ENCODE measurements around the gene SCLT1. TPM values are rescaled to one million over a fixed set of nuclear protein-coding genes. Genes with fewer than 3 reads are reported as not detected.

SCLT1 gene
- total RNA-seq, 2 donors from 2014 or later: 19.4 to 24.2 TPM

DNA sequence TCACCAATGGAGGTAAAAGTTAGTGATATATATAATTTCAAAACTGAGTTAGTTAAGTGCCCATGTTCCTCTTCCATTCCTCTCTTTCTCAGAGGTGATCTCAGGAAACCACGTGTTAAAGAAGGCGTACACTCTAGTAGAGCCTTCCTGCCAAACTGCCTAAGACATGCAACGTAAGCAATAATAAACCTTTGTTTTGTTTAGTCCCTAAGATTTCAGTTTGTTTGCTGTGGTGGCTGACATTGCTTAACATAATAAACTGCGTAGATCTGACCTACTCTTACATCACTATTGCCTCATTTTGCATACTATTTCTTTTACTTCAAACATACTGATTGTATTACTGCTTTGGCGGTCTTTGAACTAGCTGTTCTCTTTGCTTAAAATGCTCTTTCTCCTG is 184.6 kb downstream of the SCLT1 start:
- H3K27ac Mint-ChIP-seq: no peak overlapping the region
- H3K9me3 Mint-ChIP-seq: no peaks in the 10 kb centered on the region
- H3K27me3 Mint-ChIP-seq: no peaks in the 10 kb centered on the region
- H3K36me3 Mint-ChIP-seq (ENCODE audit: low read depth): no peaks in the 10 kb centered on the region
- peaks cover 4% of the 10 kb centered on the region for H3K4me1 Mint-ChIP-seq
- ATAC-seq (replicated peaks): no peak
- no peak overlapping the region for H3K4me3 Mint-ChIP-seq

DNA sequence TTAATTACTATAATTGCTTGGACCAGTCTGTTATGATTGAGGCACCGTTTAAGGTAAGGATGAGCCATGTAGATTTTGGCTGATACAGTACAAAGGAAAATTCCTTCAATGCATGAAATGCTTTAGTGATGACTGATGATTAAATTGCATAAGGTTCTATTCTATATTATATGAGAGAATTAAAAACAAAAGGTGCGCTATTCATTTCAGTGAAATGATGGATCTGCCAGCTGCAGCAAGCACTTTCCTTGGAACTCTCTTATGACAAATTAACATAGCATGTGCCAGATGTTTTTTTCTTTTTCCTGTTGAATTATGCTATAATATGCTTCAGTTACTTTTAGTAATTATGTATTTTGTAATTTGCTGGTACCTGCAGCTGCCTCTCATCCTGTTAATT is 185.4 kb downstream of the SCLT1 start:
- Mint-ChIP-seq H3K27ac (no peak overlapping the region), H3K4me3 (no peak overlapping the region)
- no peak for ATAC-seq (replicated peaks)

DNA sequence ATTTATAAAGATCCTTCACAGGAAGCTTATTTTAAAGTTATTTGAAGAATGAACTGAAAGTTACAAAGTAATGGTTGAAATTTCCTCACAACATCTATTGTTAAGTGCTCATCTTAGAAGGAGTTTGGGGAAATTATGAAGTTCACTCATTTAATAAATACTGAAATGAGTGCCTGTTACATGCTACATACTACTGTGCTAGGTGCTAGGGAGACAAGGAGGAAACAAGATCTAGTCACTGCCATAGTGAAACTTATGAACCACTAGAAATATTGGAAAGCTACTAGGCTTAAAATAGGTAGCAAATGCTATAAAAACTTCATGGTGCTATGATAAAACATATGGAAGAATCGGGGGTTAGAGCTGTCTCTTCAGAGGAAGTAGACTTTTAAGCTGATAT is 186.8 kb downstream of the SCLT1 start:
- H3K4me3 Mint-ChIP-seq: no peak overlapping the region
- ATAC-seq (replicated peaks): no peak
- no peaks in the 10 kb centered on the region for H3K36me3 Mint-ChIP-seq (ENCODE audit: low read depth)
- H3K27me3 Mint-ChIP-seq: no peaks in the 10 kb centered on the region
- no peak overlapping the region for H3K27ac Mint-ChIP-seq
- H3K9me3 Mint-ChIP-seq: no peaks in the 10 kb centered on the region
- peaks cover 4% of the 10 kb centered on the region for H3K4me1 Mint-ChIP-seq

More for the DNA sequence above, 185.4 kb downstream of the SCLT1 start:
- no peaks in the 10 kb centered on the region for H3K27me3 Mint-ChIP-seq
- no peaks in the 10 kb centered on the region for H3K36me3 Mint-ChIP-seq (ENCODE audit: low read depth)
- H3K4me1 Mint-ChIP-seq: peaks cover 4% of the 10 kb centered on the region
- no peaks in the 10 kb centered on the region for H3K9me3 Mint-ChIP-seq

DNA sequence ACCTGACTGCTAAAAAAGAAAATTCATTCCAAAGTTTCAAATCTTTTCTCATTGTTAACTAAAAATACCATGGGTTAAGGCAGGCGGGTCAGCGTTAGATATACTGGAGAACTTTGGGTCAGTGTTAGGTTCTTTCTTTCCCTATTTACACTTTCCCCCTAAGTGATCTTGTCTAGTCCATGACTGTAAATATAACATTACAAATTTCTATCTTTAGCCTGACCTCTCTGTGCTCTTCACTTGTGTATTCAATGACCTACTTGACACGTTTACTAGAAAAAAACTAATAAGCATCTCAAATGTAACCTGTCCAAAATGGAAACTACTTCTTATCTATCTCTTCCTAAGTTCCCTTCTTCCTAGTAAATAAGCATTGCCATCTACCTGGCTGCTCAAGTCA is 188.5 kb downstream of the SCLT1 start:
- Mint-ChIP-seq H3K27me3 (no peaks in the 10 kb centered on the region), H3K27ac (no peak overlapping the region), H3K4me1 (peaks cover 4% of the 10 kb centered on the region), H3K9me3 (no peaks in the 10 kb centered on the region), H3K4me3 (no peak overlapping the region), H3K36me3 (ENCODE audit: low read depth) (no peaks in the 10 kb centered on the region)
- ATAC-seq (replicated peaks): no peak

DNA sequence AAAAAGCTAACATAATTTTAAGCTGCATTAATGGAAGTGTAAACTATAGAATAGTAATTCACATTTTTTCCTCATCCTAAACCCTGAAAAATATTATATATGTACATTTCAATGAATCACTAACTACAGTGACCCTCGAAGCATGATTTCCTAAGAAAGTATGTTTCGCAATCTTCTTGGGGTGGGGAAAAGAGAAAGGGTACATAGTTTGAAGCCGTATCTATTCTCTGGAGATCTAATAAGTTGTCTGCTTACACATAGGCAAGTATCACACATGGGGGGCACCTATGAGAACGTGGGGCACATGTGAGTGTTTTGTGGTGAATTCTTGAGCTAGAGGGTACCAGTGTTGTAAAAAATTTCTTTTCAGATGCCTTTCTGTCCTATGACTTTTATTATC is 212.7 kb downstream of the SCLT1 start:
- ATAC-seq (replicated peaks): no peak
- no peak overlapping the region for H3K27ac Mint-ChIP-seq
- H3K36me3 Mint-ChIP-seq (ENCODE audit: low read depth): no peaks in the 10 kb centered on the region
- H3K4me1 Mint-ChIP-seq: no peaks in the 10 kb centered on the region
- H3K27me3 Mint-ChIP-seq: no peaks in the 10 kb centered on the region
- H3K4me3 Mint-ChIP-seq: no peak overlapping the region
- H3K9me3 Mint-ChIP-seq: no peaks in the 10 kb centered on the region

DNA sequence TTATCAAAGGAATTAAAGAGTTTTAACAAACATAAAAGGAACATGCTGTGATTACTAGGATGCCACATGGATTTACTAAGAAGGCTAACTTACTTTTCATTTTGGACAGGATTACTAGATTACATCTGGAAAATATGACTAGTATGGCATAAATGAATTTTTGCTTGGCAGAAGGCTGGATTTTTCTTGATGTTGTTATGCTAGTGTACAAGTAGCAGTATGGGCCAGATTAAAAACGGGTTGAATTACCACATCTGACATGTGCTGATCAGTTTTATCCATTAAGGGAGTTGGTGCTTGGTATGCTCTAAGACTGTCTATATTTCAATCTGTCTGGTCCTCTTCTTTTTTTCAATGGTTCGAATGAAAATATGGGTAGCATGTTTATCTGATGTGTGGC is 213.4 kb downstream of the SCLT1 start:
- H3K27ac Mint-ChIP-seq: no peak overlapping the region
- no peak for ATAC-seq (replicated peaks)
- peaks cover 5% of the 10 kb centered on the region for H3K36me3 Mint-ChIP-seq (ENCODE audit: low read depth)
- H3K9me3 Mint-ChIP-seq: no peaks in the 10 kb centered on the region
- H3K4me3 Mint-ChIP-seq: no peak overlapping the region
- H3K27me3 Mint-ChIP-seq: no peaks in the 10 kb centered on the region
- H3K4me1 Mint-ChIP-seq: no peaks in the 10 kb centered on the region

DNA sequence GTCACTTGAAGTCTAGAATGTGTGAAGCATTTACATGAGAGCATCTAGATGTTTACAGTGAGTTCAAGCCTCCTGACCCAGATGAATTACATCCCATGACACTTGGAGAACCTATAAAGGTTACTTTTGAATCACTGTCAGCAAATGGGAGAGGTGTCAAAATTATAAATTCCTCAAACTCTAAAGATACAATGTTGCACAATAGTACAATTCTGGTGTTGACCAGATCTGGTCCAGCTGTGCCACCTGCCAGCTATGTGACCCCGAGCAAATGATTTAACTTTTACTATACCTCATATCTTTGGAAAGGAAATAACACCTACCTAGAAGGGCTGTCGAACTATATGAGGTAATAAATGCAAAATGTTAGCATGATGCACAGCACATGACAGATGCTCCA is 214.1 kb downstream of the SCLT1 start:
- no peak overlapping the region for H3K4me3 Mint-ChIP-seq
- H3K36me3 Mint-ChIP-seq (ENCODE audit: low read depth): peaks cover 11% of the 10 kb centered on the region
- H3K4me1 Mint-ChIP-seq: no peaks in the 10 kb centered on the region
- no peak overlapping the region for H3K27ac Mint-ChIP-seq
- H3K9me3 Mint-ChIP-seq: no peaks in the 10 kb centered on the region
- H3K27me3 Mint-ChIP-seq: no peaks in the 10 kb centered on the region
- ATAC-seq (replicated peaks): no peak

DNA sequence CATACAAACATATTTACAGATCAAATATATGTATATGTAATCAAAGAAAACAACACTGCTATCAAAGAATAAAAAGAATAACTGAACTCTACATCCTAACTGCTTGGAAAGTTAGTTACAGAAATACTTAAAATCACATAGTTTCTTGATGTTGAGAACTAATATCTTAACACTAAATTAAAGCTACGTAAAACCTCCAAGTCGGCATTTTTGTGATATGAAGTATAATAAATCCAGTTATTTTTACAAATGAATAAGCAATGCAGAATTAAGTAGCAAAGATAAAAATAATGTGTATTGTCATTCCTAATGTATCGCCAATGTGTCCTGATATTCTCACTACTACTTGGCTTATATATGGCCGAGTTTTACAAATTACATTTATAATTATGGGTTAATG is 215.4 kb downstream of the SCLT1 start:
- H3K27me3 Mint-ChIP-seq: no peaks in the 10 kb centered on the region
- no peaks in the 10 kb centered on the region for H3K9me3 Mint-ChIP-seq
- H3K27ac Mint-ChIP-seq: no peak overlapping the region
- no peak overlapping the region for H3K4me3 Mint-ChIP-seq
- H3K4me1 Mint-ChIP-seq: no peaks in the 10 kb centered on the region
- peaks cover 21% of the 10 kb centered on the region for H3K36me3 Mint-ChIP-seq (ENCODE audit: low read depth)
- no peak for ATAC-seq (replicated peaks)

DNA sequence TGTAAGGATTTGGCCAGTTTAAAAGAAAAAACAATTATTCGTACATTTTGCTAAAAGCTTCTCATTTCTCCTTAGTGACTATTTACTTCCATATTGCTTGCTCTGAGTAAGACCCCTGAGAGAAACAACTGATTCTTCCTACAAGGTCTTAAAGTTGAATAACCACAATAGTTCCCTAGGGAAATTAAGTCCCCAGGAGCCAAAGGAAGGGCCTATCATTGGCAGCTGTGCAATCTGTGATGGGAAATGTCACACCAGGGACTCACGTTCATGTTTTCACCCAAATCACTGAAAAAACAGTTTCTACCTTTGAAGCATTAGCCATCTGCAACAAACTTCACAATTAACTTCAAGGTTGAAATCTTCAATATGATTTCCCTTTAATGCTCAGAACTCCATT is 217.1 kb downstream of the SCLT1 start:
- Mint-ChIP-seq H3K27ac (no peak overlapping the region), H3K36me3 (ENCODE audit: low read depth) (peaks cover 38% of the 10 kb centered on the region), H3K4me1 (no peaks in the 10 kb centered on the region), H3K9me3 (no peaks in the 10 kb centered on the region), H3K27me3 (no peaks in the 10 kb centered on the region), H3K4me3 (no peak overlapping the region)
- no peak for ATAC-seq (replicated peaks)

DNA sequence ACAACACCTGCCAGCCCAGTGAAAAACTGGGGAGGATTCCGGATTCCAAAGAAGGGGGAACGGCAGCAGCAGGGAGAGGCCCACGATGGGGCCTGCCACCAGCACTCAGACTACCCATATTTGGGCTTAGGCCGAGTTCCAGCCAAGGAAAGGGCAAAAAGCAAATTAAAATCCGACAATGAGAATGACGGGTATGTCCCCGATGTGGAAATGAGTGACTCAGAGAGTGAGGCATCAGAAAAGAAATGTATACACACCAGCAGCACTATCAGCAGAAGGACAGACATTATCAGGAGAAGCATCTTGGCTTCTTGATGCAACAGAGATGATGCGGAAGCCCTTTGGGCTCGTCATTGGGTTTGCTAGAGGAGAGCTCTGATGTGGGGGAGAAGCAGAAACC is 221.4 kb downstream of the SCLT1 start:
- Mint-ChIP-seq H3K4me3 (no peak overlapping the region), H3K27ac (no peak overlapping the region), H3K9me3 (no peaks in the 10 kb centered on the region), H3K36me3 (ENCODE audit: low read depth) (peaks cover 80% of the 10 kb centered on the region), H3K27me3 (no peaks in the 10 kb centered on the region), H3K4me1 (peaks cover 12% of the 10 kb centered on the region)
- ATAC-seq (replicated peaks): no peak

DNA sequence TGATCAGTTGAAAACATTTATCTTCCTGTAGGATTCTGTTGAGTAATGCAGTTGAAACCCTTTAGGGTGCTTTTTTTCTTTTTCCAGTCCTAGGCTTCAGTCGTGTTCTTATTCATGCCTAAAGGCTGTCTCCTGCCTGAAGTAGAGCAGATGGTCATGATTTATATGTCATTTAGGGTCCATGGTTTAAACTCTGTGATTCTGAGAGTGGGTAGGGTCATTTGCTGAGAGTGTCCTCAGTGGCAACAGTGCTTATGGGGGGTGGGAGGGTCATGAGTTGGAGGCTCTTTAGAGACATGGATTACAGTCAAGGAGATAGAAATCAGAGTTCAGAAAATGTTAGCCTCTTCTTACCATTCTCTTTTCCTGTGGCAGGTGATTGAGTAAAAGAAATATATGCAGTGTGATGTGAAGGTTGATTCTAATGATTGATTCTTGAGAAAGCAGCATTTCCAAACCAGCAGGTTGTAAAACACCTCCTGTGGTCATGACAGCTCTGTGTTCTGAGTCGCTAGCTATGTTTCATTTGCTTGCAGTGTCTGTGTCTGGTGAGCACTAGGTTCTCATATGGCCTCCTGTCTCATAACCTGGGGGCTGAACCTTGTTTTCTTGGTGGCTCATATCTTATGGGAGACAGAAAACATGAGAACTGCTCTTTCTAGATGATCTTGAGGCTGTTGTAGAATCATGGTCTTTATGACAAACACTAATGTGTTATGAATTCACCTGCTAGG is 223.4 kb downstream of the SCLT1 start:
- H3K4me1 Mint-ChIP-seq: peaks cover 16% of the 10 kb centered on the region
- no peaks in the 10 kb centered on the region for H3K27me3 Mint-ChIP-seq
- peak; percentile 76 for ATAC-seq (replicated peaks)
- no peaks in the 10 kb centered on the region for H3K9me3 Mint-ChIP-seq
- H3K36me3 Mint-ChIP-seq (ENCODE audit: low read depth): peaks cover 95% of the 10 kb centered on the region
- H3K27ac Mint-ChIP-seq: peak overlapping the region; percentile 81
- no peak overlapping the region for H3K4me3 Mint-ChIP-seq

DNA sequence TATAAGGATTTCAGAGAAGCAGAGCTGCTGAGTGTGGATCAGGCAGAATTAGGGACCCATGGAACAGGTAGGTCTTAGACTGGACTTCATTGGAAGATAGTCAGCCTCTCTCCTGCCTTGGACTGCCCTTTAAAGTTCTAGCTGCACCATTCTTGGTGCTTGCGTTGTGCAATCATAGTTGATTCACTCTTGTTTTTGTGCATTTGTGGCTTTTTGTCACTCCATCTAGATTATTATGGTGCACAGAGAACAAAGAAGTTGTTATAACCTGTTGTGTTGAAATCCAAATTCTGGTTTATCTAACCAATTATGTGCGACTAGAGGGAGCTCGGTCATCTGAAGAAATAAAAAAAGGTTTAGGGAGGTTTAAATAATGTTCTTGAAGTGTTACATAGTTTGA is 224.6 kb downstream of the SCLT1 start:
- H3K27me3 Mint-ChIP-seq: no peaks in the 10 kb centered on the region
- no peaks in the 10 kb centered on the region for H3K9me3 Mint-ChIP-seq
- no peak for ATAC-seq (replicated peaks)
- H3K4me3 Mint-ChIP-seq: no peak overlapping the region
- H3K36me3 Mint-ChIP-seq (ENCODE audit: low read depth): peaks cover 93% of the 10 kb centered on the region
- peaks cover 16% of the 10 kb centered on the region for H3K4me1 Mint-ChIP-seq
- peak overlapping the region; percentile 81 for H3K27ac Mint-ChIP-seq

DNA sequence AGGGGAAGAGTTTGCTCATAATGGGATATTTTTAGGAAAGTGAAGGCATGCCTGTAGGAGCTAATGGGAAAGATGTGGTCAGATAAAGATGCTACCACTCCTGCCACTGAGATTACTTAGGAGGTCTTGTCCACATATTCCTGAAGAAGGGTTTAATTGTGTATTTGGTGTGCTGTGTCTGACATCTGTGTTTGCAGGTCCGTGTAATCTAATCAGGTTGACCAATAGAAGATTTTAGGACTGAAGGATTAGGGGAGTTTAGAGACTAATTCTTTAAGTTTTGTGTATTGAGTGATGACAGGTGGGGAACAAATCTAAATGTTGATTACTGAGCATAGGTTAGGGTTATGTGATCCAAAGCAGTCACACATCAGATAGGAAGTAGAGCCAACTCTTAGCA is 226.6 kb downstream of the SCLT1 start:
- Mint-ChIP-seq H3K4me1 (peaks cover 34% of the 10 kb centered on the region), H3K27me3 (no peaks in the 10 kb centered on the region), H3K36me3 (ENCODE audit: low read depth) (peaks cover 92% of the 10 kb centered on the region), H3K27ac (peak overlapping the region; percentile 6), H3K9me3 (no peaks in the 10 kb centered on the region), H3K4me3 (no peak overlapping the region)
- no peak for ATAC-seq (replicated peaks)

DNA sequence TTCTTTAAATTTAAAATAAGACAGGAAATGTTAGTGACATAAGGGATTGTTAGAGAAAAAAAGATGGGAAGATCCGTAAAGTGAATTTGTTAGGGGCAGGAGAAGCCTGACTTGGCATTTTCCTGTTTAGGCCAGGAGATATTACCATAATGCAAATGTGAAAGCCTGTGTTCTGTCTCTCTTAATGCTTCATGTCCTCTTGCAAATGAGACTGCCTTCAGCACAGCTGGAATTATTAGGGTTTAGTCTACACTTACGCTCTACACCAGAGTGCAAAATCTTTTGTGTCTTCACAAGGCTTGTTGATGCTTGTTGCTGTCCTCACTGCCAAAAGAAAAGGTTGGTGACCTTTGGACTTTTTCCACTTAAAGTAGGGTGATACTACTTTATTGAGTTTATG is 227.1 kb downstream of the SCLT1 start:
- peak overlapping the region; percentile 24 for H3K27ac Mint-ChIP-seq
- H3K36me3 Mint-ChIP-seq (ENCODE audit: low read depth): peaks cover 92% of the 10 kb centered on the region
- no peaks in the 10 kb centered on the region for H3K27me3 Mint-ChIP-seq
- no peaks in the 10 kb centered on the region for H3K9me3 Mint-ChIP-seq
- peaks cover 38% of the 10 kb centered on the region for H3K4me1 Mint-ChIP-seq
- H3K4me3 Mint-ChIP-seq: no peak overlapping the region
- no peak for ATAC-seq (replicated peaks)

DNA sequence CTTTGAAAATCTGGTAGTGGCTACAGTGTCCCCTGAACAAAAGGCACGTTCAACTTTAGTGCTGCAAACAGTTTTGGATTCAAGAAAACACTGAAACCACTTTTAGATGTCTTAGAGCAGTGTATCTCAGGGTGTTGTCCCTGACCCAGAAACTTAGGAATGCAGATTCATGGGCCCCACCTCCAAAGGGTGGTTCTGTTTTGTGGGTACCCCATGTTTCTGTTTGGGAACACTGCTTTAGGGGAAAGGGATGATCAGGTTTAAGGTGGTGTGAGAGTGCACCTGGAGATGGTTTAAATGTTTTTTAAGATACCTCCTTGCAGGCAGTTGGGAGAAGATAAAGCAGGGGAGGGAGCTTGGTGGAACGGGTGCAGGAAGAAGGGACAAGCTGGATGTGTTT is 228.2 kb downstream of the SCLT1 start:
- H3K4me3 Mint-ChIP-seq: no peak overlapping the region
- H3K4me1 Mint-ChIP-seq: peaks cover 38% of the 10 kb centered on the region
- ATAC-seq (replicated peaks): no peak
- H3K36me3 Mint-ChIP-seq (ENCODE audit: low read depth): peaks cover 92% of the 10 kb centered on the region
- H3K27me3 Mint-ChIP-seq: no peaks in the 10 kb centered on the region
- no peaks in the 10 kb centered on the region for H3K9me3 Mint-ChIP-seq
- H3K27ac Mint-ChIP-seq: no peak overlapping the region
